HG02759 (cell line): ENCODE data around the gene CCDC40.
"Not testable (repeated sequence)": the region's sequence is repeated elsewhere in the genome, so short reads cannot be mapped to it uniquely, and the experiment has no call there.

Source experiments
- ATAC-seq: cut with Tn5 transposase; IDR thresholded peaks from one replicate; pipeline ENCODE4 v1.9.1; 2021; ENCODE audit warnings: mild to moderate bottlenecking, moderate library complexity; ENCODE audit not compliant: unreplicated experiment

CCDC40 gene

GRCh38 chr17:80080081-80080480 lies 43.6 kb downstream of the CCDC40 start:
- no peak for ATAC-seq

GRCh38 chr17:80081596-80081995 lies 45.2 kb downstream of the CCDC40 start:
- ATAC-seq: no peak

- no peak for ATAC-seq
Measured at GRCh38 chr17:80082403-80083135, 46.1 kb downstream of the CCDC40 start.

- ATAC-seq: no peak
Measured at GRCh38 chr17:80083136-80083661, 46.8 kb downstream of the CCDC40 start.

- no peak for ATAC-seq
Measured at GRCh38 chr17:80084773-80085172, 48.3 kb downstream of the CCDC40 start.

GRCh38 chr17:80086081-80086480 lies 49.6 kb downstream of the CCDC40 start:
- no peak for ATAC-seq

- no peak for ATAC-seq
Measured at GRCh38 chr17:80086616-80087015, 50.2 kb downstream of the CCDC40 start.

- ATAC-seq: no peak
Measured at GRCh38 chr17:80087346-80088265, 51.2 kb downstream of the CCDC40 start.

GRCh38 chr17:80089762-80090161 lies 53.3 kb downstream of the CCDC40 start:
- no peak for ATAC-seq

GRCh38 chr17:80090164-80090563 lies 53.7 kb downstream of the CCDC40 start:
- ATAC-seq: not testable (repeated sequence)

- ATAC-seq: no peak
Measured at GRCh38 chr17:80091376-80091775, 54.9 kb downstream of the CCDC40 start.

- no peak for ATAC-seq
Measured at GRCh38 chr17:80092959-80093358, 56.5 kb downstream of the CCDC40 start.

- ATAC-seq: no peak
Measured at GRCh38 chr17:80095038-80095843, 58.8 kb downstream of the CCDC40 start.

GRCh38 chr17:80095844-80096475 lies 59.5 kb downstream of the CCDC40 start:
- ATAC-seq: no peak

GRCh38 chr17:80096561-80097021 lies 60.1 kb downstream of the CCDC40 start:
- no peak for ATAC-seq

GRCh38 chr17:80097127-80097621 lies 60.7 kb downstream of the CCDC40 start:
- no peak for ATAC-seq

- no peak for ATAC-seq
Measured at GRCh38 chr17:80097844-80098691, 61.6 kb downstream of the CCDC40 start.

GRCh38 chr17:80099291-80100034 lies 63.0 kb downstream of the CCDC40 start:
- ATAC-seq: no peak

GRCh38 chr17:80100035-80100323 lies 63.5 kb downstream of the CCDC40 start:
- ATAC-seq: no peak
